HG03175 (cell line): Measurements from ENCODE around the gene SAXO2.
A peak's percentile ranks its signal among the peaks of the same experiment; 100 is the strongest.
"Not testable (repeated sequence)": the region's sequence is repeated elsewhere in the genome, so short reads cannot be mapped to it uniquely, and the experiment has no call there.

Source experiments
- ATAC-seq: cut with Tn5 transposase; IDR thresholded peaks from one replicate; pipeline ENCODE4 v1.9.1; 2021; ENCODE audit warnings: mild to moderate bottlenecking, moderate library complexity; ENCODE audit not compliant: unreplicated experiment

SAXO2 gene

GRCh38 chr15:82262422-82263026 lies at the start of gene SAXO2, which contains the start of gene EFL1:
Gene SAXO2, plus strand, starts transcription at chr15:82262818. Its CDS starts 62 bp downstream, at chr15:82262880.
Gene EFL1, minus strand, starts transcription at chr15:82262734. Its CDS starts 956 bp downstream, at chr15:82261778.
- ATAC-seq: peak; percentile 98

- not testable (repeated sequence) for ATAC-seq
Observed at GRCh38 chr15:82216092-82216491, 46.5 kb upstream of the SAXO2 start.

- ATAC-seq: not testable (repeated sequence)
Observed at GRCh38 chr15:82221535-82221934, 41.1 kb upstream of the SAXO2 start.

GRCh38 chr15:82228750-82229149 lies 33.9 kb upstream of the SAXO2 start:
- ATAC-seq: no peak

- ATAC-seq: no peak
Observed at GRCh38 chr15:82231233-82231632, 31.4 kb upstream of the SAXO2 start.

DNA sequence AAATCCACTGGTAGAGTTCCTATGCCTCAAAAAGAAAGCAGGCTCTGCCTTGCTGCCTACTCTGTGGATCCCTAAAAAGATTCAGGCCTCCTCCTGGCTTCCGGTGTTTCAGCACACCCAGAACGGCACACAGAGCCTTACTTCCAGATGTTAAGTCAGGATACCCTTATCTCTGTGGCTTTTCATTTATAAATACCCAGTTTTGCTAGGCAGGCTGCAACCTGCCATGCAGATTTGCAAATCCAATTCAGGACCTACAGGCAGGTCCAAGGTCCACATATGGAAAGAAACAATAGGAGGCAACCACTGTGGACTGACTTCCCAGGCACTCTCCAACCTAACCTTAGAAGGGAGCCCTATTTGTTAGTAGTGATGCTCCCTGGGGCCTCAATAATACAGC lies 30.8 kb upstream of the SAXO2 start:
- no peak for ATAC-seq

DNA sequence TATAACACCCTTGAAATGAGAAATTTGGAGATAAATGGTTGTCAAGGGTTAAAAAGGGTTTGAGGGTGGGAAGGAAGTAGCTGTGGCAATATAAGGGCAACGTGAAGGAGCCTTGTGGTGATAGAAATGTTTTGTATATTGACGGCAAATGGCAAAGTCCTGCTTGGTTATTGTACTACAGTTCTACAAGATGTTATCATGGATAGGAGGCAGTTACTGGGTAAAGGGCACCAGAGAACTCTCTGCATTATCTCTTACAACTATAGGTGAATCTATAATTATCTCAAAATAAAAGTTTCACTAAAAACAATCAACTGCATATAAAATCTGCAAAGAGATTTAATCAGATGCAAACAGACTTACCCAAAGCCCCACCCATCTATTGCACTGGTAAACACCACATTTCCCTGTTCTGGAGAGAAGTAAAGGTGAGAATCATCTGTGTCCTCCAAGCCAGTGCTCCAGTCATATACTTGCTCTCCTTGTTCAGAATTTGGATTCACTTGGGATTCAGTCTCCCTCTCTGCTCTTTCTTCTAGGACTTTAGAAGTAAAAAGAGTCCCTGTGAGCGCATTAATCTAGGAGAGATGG lies 24.6 kb upstream of the SAXO2 start:
- not testable (repeated sequence) for ATAC-seq

DNA sequence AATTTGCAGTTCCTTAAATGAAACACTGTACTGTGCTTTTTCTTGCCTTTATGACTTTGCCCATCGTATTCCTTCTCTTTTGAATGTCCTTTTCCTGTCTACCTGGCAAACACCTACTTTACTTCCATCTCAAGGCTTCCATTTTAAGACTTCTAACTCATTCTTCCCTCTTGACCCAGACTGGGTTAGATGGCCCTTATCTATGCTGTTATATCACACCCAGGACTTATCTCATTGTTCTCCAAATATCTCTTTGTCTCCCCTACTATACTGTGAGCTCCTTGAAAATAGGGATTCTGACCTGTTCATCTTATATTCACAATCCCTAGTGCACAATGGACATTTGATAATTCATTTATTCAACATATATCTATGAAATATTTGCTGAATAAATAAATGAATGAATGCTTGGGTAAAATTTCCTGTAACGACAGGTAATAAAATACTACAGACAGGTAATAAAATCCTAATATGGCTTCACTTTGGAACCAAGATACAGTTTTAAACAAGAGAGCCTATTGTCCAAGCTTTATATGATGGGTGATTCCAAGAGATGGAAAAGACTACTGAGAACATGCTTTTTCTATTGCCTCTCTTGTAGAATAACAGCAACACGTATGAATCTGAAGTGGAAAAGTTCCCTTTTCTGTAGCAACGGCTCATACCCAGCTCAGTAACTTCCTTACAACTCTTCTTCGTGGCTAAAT lies 22.8 kb upstream of the SAXO2 start:
- ATAC-seq: no peak

DNA sequence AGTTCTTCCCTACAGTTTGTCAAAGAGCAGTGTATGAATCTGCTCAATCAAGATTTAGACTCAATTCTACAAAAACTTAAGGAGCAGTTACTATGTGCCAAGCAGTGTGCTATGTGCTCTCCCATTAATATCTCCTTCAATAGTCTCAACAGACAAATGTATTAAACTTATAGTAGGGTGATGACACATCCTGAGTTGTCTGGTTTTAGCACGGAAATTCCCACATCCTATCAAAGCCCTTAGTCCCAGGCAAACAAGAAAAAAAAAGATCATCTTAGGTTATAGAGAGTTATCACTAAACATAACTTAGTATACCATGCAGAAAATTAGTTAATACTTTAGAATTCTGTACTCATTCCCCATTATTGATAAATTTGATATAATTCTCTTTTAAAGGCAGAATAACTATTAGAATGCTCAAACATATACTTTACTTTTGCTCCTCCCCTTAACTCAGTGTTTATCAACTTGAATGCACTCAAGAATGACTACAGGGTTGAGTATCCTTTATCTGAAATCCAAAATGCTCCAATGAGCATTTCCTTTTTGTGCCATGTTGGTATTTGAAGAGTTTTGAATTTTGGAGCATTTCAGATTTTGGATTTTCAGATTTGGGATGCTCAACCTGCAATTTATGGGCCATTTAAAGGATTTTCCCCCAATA lies 20.6 kb upstream of the SAXO2 start:
- ATAC-seq: not testable (repeated sequence)

- not testable (repeated sequence) for ATAC-seq
Observed at GRCh38 chr15:82243644-82244043, 19.0 kb upstream of the SAXO2 start.

DNA sequence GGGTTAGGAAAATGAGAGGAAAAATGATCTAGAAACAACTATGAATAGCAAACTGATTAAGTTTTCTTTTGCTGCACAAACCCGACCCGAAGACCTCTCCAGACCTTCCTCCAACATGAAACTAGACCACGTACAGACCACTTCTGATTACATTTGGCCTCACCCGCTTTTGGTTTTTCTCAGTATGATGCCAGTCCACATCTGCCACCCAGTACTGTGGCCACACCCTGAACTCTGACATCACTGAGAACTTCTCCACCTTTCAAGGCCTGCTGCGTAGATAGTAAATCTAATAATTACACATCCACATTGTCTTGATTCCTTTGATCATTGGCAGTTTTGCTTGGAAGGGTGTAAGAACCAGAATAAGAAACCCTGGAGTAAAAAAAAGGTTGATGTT lies 16.7 kb upstream of the SAXO2 start:
- ATAC-seq: not testable (repeated sequence)

- ATAC-seq: not testable (repeated sequence)
Observed at GRCh38 chr15:82248261-82248660, 14.4 kb upstream of the SAXO2 start.

DNA sequence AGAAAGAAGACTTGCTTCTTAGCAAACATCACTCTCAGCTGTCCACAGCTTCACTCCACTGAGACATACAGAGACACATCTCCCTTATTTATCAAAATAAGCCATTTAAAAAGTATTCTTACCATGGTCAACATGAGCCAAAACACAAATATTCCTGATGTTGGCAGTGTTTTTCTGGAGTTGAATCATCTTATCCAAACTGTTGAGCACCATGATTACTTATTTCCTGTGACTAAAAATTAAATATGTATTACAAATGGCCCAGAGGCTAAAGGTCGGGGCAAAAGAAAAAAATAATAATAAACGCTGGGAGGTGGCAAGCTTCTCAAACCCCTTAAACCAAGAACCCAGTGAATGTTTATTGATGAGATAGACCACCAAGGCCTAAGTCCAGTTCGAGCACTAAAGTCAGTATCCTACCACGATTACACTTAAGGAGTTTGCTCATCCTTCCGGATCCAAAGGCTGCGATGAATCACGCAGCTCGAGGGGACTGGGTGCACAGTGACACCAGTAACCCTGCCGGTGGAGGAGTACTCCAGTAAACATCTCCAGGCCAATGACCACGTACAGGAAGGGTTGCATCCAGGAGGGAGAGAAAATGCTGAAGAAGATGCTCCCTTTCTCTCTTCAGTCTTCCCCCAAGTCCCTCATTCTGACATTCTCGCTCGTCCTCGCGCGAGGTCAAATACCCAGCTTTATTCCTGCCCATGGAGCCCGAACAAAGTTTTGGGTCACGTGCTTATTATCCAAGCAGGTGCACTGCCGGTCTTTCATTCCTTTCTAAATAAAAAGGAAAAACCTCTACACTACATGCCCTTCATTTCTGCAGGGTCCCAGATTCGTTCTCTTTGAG lies 824 bp upstream of the SAXO2 start:
- peak; percentile 19 for ATAC-seq

DNA sequence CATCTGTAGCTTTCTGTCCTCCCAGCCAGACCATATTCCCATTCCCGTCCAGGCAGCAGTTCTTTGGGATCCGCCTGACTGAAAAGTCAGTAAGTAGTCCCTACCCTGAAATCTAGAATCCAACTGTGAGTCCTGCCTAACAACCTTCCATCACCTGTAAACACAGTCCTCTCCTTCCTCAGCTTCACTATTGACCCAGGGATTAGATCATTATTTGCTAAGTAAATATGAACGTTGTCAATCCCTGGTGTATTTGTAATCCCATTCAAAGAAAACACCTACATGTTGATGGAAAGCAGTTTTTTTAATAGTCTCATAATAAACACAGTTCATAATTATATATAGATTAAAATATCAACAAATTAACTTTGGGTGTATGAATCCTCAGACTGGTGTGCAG lies 732 bp downstream of the SAXO2 start:
- no peak for ATAC-seq

- ATAC-seq: not testable (repeated sequence)
Observed at GRCh38 chr15:82267137-82267536, 4.5 kb downstream of the SAXO2 start.

DNA sequence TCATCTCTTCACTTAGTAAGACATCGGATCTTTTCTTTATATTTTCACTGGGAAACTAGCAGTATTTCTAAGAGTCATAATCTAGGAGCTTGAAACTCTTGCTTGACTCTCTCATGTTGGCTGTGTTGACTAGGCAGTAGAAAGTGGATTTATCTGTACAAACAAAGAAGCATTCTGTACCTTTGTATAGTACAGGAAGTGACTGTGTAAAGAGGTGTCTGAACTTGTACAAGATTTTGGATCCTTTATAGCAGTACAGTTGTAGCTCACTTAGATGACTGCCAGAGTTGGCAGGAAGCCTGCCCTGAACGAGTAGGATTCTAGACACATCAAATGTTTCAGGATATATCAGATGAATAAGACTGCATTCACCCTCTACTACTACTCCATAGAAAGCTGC lies 5.8 kb downstream of the SAXO2 start:
- not testable (repeated sequence) for ATAC-seq

DNA sequence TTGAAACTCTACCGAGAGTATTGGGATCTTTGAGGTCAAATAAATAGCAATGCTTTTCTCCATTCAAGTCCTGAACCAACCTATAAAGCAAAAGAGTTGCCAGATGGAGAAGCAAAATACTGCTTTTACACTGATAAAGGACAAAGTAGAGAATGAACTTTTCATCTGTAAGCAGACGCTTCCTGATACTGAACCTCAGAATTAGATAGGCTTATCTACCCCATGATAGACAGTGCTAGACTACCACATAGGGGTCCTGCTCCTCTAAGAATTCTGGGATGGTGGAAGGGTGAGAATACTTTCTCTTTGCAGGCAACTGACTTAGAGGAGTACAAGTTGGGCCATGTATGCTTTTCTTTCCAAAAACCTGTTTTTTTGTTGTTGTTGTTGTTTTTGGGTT lies 9.5 kb downstream of the SAXO2 start:
- no peak for ATAC-seq

- ATAC-seq: no peak
Observed at GRCh38 chr15:82275410-82275809, 12.8 kb downstream of the SAXO2 start.

- ATAC-seq: not testable (repeated sequence)
Observed at GRCh38 chr15:82281276-82281675, 18.7 kb downstream of the SAXO2 start.

GRCh38 chr15:82282386-82282785 lies 19.8 kb downstream of the SAXO2 start:
- ATAC-seq: not testable (repeated sequence)

DNA sequence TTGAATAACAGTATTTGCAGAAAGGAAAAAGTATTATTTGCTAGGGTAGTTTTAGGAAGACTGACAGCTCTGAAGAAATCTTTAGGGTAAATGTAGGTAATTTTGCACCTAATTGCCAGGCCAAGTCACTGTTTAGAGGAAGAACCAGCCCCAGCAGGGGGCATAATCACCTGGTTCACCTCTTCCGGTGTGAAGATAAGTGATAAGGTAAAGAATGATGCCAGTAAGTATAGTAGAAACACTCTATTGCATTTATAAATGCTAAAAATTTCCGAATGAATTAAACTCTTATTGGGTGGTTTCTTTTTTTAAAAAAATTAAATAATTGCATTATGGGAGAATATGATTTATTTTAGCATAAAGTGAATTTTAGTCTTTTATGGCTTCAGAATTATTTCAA lies 21.8 kb downstream of the SAXO2 start:
- ATAC-seq: not testable (repeated sequence)
